Fibroblast of lung (primary cell): ENCODE results near the gene OGDH.

ENCODE experiments used
- EZH2 ChIP-seq: IDR thresholded peaks from 2 replicates; pipeline ENCODE4 v1.5.1; 2012; ENCODE audit warnings: low read length, control low read depth, mild to moderate bottlenecking; ENCODE audit errors: missing control alignments
- TF ChIP-seq, protein P1 (sequence below), 2 donors: IDR thresholded peaks in 1 of 2; conservative IDR thresholded peaks in 1 of 2; 1 replicate in 1 of 2; 2 replicates in 1 of 2; pipeline ENCODE4 v1.5.1; 2011 to 2012; ENCODE audit warnings: low read length in 2 of 2, control low read depth in 1 of 2, inconsistent platforms in 1 of 2, low read depth in 1 of 2, mild to moderate bottlenecking in 1 of 2

GRCh38 chr7:44685723-44686122, 79.3 kb downstream of the OGDH start:
- TF ChIP-seq, protein P1, sequence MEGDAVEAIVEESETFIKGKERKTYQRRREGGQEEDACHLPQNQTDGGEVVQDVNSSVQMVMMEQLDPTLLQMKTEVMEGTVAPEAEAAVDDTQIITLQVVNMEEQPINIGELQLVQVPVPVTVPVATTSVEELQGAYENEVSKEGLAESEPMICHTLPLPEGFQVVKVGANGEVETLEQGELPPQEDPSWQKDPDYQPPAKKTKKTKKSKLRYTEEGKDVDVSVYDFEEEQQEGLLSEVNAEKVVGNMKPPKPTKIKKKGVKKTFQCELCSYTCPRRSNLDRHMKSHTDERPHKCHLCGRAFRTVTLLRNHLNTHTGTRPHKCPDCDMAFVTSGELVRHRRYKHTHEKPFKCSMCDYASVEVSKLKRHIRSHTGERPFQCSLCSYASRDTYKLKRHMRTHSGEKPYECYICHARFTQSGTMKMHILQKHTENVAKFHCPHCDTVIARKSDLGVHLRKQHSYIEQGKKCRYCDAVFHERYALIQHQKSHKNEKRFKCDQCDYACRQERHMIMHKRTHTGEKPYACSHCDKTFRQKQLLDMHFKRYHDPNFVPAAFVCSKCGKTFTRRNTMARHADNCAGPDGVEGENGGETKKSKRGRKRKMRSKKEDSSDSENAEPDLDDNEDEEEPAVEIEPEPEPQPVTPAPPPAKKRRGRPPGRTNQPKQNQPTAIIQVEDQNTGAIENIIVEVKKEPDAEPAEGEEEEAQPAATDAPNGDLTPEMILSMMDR (conservative IDR thresholded peaks at IDR 0.05 in 1 of 2, IDR thresholded peaks at IDR 0.05 in 1 of 2; ENCODE audit: low read depth in 1 of 2, low read length in 2 of 2), result no peak
- TF ChIP-seq EZH2, result no peak
